D721Med (cell line): ENCODE measurements around the gene MYH10.
"Not testable (repeated sequence)": the region's sequence is repeated elsewhere in the genome, so short reads cannot be mapped to it uniquely, and the experiment has no call there.

Experiments
- DNase-seq: peaks from one replicate; pipeline ENCODE4 v3.0.0; 2011; ENCODE audit warnings: low spot score; ENCODE audit not compliant: insufficient read length
- FAIRE-seq: peaks from 2 replicates; lab custom pipeline; 2011; peaks lifted over from hg19 to GRCh38; lab: Jason Lieb, UNC
- CTCF ChIP-seq: IDR thresholded peaks from 2 replicates; pipeline ENCODE4 v1.5.1; 2012; ENCODE audit warnings: mild to moderate bottlenecking, control low read depth; ENCODE audit not compliant: insufficient read depth; ENCODE audit errors: missing control alignments

Gene MYH10

DNA sequence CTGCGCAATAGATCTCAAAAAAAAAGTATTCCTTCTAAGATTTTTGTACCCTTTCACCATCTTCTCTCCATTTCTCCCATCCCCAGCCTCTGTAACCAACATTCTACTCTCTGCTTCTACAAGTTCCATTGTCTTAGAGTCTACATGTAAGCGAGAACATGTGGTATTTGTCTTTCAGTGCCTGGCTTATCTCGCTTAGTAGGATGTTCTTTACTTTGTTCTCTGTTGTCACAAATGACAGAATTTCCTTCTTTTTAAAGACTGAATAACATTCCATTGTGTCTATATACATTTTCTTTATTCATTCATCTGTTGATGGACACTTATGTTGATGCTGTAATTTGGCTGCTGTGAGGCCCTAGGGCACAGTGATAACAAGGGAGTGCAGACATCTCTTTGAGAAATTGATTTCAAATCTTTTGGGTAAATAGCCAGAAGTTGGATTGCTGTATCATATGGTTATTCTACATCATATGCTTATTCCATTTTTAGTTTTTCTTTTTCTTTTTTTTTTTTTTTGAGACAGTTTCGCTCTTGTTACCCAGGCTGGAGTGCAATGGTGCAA, 37.7 kb upstream of the MYH10 start:
- FAIRE-seq: no peak
- DNase-seq: no peak
- no peak for TF ChIP-seq CTCF

- no peak for FAIRE-seq
- no peak for DNase-seq
- no peak for TF ChIP-seq CTCF
Observed at GRCh38 chr17:8667421-8667820, 36.9 kb upstream of the MYH10 start.

GRCh38 chr17:8665684-8666083, 35.2 kb upstream of the MYH10 start:
- no peak for DNase-seq
- FAIRE-seq: no peak
- TF ChIP-seq CTCF: no peak

DNA sequence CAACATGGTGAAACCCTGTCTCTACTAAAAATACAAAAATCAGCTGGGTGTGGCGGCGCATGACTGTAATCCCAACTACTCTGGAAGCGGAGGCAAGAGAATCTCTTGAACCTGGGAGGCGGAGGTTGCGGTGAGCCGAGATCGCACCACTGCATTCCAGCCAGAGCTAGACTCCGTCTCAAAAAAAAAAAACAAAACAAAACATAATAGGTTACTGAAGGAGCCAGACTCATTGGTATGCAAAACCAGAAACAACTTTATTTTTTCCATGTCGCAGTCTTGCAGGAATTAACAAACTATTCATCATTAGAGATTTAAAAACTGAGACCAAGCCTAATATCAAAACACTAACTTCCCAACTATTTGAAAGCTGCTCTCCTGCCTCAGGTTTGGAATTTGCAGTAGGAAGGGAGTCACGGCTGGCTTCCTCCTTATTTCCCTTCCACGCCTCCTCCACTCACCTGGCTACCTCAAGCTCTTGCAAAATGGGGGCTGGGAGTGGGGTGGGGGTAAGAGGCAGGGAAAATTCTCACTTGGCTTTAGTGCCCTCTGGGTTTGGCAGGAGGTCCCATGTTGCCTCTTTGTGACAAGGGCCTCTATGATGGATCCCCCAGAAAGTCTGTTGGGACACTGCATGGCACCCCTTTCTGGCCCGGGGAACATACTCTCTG, 34.1 kb upstream of the MYH10 start:
- DNase-seq: no peak
- no peak for TF ChIP-seq CTCF
- FAIRE-seq: no peak

GRCh38 chr17:8662973-8663372, 32.4 kb upstream of the MYH10 start:
- TF ChIP-seq CTCF: no peak
- FAIRE-seq: no peak
- DNase-seq: no peak

DNA sequence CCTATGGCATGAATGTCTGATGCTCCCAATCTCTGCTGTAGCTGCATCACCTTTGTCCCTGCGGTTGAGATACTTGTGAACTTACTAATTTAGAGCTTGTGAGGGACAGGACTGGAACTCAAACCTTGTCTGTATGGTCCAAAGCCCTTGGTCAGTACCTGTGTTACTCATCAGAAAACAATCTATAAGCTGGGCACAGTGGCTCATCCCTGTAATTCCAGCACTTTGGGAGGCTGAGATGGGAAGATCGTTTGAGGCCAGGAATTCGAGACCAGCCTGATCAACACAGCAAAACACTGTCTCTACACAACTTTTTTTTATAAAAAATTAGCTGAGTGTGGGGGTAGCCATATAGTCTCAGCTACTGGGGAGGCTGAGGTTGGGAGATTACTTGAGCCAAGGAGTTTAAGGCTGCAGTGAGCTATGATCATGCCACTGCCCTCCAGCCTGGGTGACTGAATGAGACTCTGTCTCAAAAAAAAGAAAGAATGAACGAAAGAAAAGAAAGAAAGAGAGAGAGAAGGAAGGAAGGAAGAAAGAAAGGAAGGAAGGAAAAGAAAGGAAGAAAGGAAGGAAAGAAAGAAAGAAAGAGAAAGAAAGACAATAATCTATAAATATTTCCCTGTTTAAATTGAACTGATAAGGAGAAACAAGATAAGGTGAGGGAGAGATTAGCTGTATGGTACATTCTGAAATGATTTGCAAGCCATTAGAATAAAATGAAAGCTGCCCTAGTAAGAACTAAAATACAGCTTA, 31.7 kb upstream of the MYH10 start:
- DNase-seq: no peak
- no peak for FAIRE-seq
- TF ChIP-seq CTCF: no peak

- not testable (repeated sequence) for DNase-seq, FAIRE-seq
Observed at GRCh38 chr17:8660709-8661108, 30.2 kb upstream of the MYH10 start.
